Measurements from ENCODE around the gene GPBP1. TPM values are rescaled to one million over a fixed set of nuclear protein-coding genes. Genes with fewer than 3 reads are reported as not detected.

GPBP1 gene
- total RNA-seq, 1 experiment from 2014 or later: 112 TPM

- no peak overlapping the region for H2BK15ac ChIP-seq (ENCODE audit: low read depth, low read length)
- no peak overlapping the region for H3K4me2 ChIP-seq (ENCODE audit: insufficient read depth, insufficient read length, low read length)
- H3T11ph ChIP-seq (ENCODE audit: low read length): no peak overlapping the region
- Mint-ChIP-seq H3K4me1 (peaks cover 8 to 9% of the 10 kb centered on the region in 2 experiments), H3K4me3 (no peak overlapping the region), H3K9me3 (peaks cover 16 to 19% of the 10 kb centered on the region in 2 experiments), H3K27me3 (ENCODE audit: low read depth) (no peaks in the 10 kb centered on the region; the same call in 1 of the 2 replicates), H3K36me3 (ENCODE audit: insufficient read depth in 1 of 3, low read depth in 3 of 3) (peaks cover 0 to 12% (median 0%) of the 10 kb centered on the region in 3 experiments; a peak in 4 of 7 replicates), H3K27ac (no peak overlapping the region)
- H3K79me1 ChIP-seq (ENCODE audit: insufficient read depth, low read depth, low read length, poor library complexity, severe bottlenecking): no peaks in the 10 kb centered on the region
- H3K27me3 ChIP-seq (ENCODE audit: insufficient read depth, low read length): no peaks in the 10 kb centered on the region
- H2BK12ac ChIP-seq (ENCODE audit: insufficient read length, low read depth, low read length): no peak overlapping the region
- H3K27ac ChIP-seq (ENCODE audit: insufficient read length, low read depth, low read length): no peak overlapping the region
- H2AFZ ChIP-seq (ENCODE audit: low read length): no peak overlapping the region
- no peak overlapping the region for H3K18ac ChIP-seq (ENCODE audit: insufficient read length, low read depth, low read length)
- H3K23ac ChIP-seq (ENCODE audit: insufficient read length, low read depth, low read length): no peak overlapping the region
- no peaks in the 10 kb centered on the region for H3K4me1 ChIP-seq (ENCODE audit: insufficient read depth, low read length)
- H3K23me2 ChIP-seq (ENCODE audit: insufficient read length, low read depth, low read length, poor library complexity, severe bottlenecking): no peaks in the 10 kb centered on the region
- H4K8ac ChIP-seq (replicated peaks; ENCODE audit: insufficient read length, low read depth, low read length): no peak overlapping the region
- peaks cover 4% of the 10 kb centered on the region for H3K9me3 ChIP-seq (ENCODE audit: control insufficient read depth, low read depth, low read length)
- TF ChIP-seq CTCF (conservative IDR thresholded peaks at IDR 0.05): no peak
- no peaks in the 10 kb centered on the region for H4K20me1 ChIP-seq (ENCODE audit: control insufficient read depth, insufficient read depth, insufficient read length)
- no peak overlapping the region for H4K91ac ChIP-seq (ENCODE audit: insufficient read length, low read depth, low read length)
- H3K56ac ChIP-seq (ENCODE audit: insufficient read length, low read depth, low read length): no peak overlapping the region
- no peak for DNase-seq
- H2BK20ac ChIP-seq (ENCODE audit: low read depth, low read length, poor library complexity, severe bottlenecking): no peak overlapping the region
- H3K9ac ChIP-seq (ENCODE audit: extremely low read depth, insufficient read length, low read length): no peak overlapping the region
- H2BK120ac ChIP-seq (ENCODE audit: low read depth, low read length, poor library complexity, severe bottlenecking): no peak overlapping the region
- no peak overlapping the region for H4K5ac ChIP-seq (ENCODE audit: insufficient read length, low read depth, low read length)
- no peak overlapping the region for H2AK5ac ChIP-seq (ENCODE audit: insufficient read length, low read length)
- H3K79me2 ChIP-seq (ENCODE audit: insufficient read depth, low read length): no peaks in the 10 kb centered on the region
- H2BK5ac ChIP-seq (ENCODE audit: insufficient read length, low read length): no peak overlapping the region
- no peak overlapping the region for H3K4ac ChIP-seq (ENCODE audit: low read depth, low read length)
- H3K14ac ChIP-seq (ENCODE audit: insufficient read depth, low read length): no peak overlapping the region
These were observed 128.8 kb downstream of the GPBP1 start for GRCh38 chr5:57302643-57303042.
